Activated naive CD8-positive, alpha-beta T cell treated with anti-CD3 and anti-CD28 coated beads, Interleukin-2, amount 50 U/mL, for 16 hours (primary cell): Measurements from ENCODE around the gene PDLIM4.

Experiments
- DNase-seq: peaks from one replicate; pipeline ENCODE4 v3.0.0-alpha.2; 2020; ENCODE audit warnings: low read depth, low spot score

PDLIM4 gene

GRCh38 chr5:132303589-132303988 lies 46.1 kb downstream of the PDLIM4 start:
- no peak for DNase-seq

- no peak for DNase-seq
Measured at GRCh38 chr5:132305420-132305819, 47.9 kb downstream of the PDLIM4 start.

- DNase-seq: no peak
Measured at GRCh38 chr5:132308701-132309100, 51.2 kb downstream of the PDLIM4 start.

- DNase-seq: no peak
Measured at GRCh38 chr5:132309679-132310078, 52.2 kb downstream of the PDLIM4 start.

GRCh38 chr5:132310141-132310834 lies 52.8 kb downstream of the PDLIM4 start:
- no peak for DNase-seq

- no peak for DNase-seq
Measured at GRCh38 chr5:132313366-132313765, 55.9 kb downstream of the PDLIM4 start.

- DNase-seq: no peak
Measured at GRCh38 chr5:132313961-132314432, 56.5 kb downstream of the PDLIM4 start.

- DNase-seq: no peak
Measured at GRCh38 chr5:132315529-132316067, 58.1 kb downstream of the PDLIM4 start.

GRCh38 chr5:132319975-132320374 lies 62.5 kb downstream of the PDLIM4 start:
- no peak for DNase-seq

GRCh38 chr5:132321109-132321721 lies 63.7 kb downstream of the PDLIM4 start:
- DNase-seq: no peak

- DNase-seq: no peak
Measured at GRCh38 chr5:132322266-132322665, 64.8 kb downstream of the PDLIM4 start.
